ENCODE data around the gene FDX2. TPM values are rescaled to one million over a fixed set of nuclear protein-coding genes. Genes with fewer than 3 reads are reported as not detected.

FDX2 gene
- total and polyA plus RNA-seq, 7 donors = 19.2 to 45.9 (median 25.2) TPM

DNA sequence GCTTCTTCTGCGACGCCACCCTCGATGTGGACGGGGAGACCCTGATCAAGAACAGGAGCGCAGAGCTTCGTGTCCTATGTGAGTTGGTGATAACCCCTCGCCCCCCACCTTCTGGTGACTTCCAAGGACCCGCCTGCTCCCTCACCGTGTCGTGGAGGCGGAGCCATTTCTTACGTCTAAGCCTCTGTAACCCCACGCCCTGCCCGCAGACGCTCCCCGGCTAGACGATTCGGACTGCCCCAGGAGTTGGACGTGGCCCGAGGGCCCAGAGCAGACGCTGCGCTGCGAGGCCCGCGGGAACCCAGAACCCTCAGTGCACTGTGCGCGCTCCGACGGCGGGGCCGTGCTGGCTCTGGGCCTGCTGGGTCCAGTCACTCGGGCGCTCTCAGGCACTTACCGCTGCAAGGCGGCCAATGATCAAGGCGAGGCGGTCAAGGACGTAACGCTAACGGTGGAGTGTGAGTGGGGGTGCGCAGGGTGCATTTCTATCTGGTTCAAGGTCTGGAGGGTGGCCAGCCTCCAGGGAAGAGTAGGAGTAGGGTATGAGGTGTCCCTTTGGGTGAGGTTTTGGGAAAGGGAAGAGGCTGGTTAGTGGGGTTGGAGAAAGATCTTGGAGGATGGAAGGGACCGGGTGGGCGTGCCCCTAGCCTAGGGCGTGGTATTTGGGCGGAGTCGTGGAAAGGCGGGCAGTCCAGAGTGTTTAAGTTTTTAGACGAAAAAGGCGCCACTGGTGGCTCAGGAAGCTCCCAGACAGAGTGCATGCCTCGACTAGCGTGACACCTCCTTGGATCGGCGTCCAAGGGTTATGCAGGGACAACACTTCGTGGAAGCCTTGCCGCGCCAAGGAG, 22.8 kb downstream of the FDX2 start:
- peak overlapping the region in 2 of 4 donors; percentile 36 to 37 for H3K4me3 ChIP-seq
- no peak for DNase-seq

DNA sequence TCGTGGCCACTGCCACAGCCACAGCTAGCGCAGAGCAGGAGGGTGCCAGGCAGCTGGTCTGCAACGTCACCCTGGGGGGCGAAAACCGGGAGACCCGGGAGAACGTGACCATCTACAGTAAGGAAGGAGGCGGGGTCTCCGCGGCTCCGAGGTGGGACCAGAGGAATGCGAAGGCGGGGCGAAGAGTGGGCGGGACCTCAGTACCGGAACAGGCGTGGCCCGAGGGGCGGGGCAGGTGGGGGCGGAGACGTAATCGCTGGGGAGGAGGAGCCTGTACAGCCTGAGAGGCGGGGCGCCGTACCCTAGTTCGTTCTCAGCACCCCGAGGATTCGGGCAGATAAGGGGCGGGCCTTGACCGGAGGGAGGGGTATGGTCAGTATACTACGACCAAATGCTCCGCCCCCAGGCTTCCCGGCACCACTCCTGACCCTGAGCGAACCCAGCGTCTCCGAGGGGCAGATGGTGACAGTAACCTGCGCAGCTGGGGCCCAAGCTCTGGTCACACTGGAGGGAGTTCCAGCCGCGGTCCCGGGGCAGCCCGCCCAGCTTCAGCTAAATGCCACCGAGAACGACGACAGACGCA, 23.5 kb downstream of the FDX2 start:
- 1 to 2% methylated on average over 45 of the region's 45 CpGs for WGBS, 2 donors
- H3K27me3 ChIP-seq = peaks cover 84 to 100% (median 98%) of the 10 kb centered on the region in 3 donors
- DNase-seq = peak; percentile 80
- H3K27ac ChIP-seq = no peak overlapping the region
- H3K36me3 ChIP-seq = no peaks in the 10 kb centered on the region
- TF ChIP-seq, protein P1, sequence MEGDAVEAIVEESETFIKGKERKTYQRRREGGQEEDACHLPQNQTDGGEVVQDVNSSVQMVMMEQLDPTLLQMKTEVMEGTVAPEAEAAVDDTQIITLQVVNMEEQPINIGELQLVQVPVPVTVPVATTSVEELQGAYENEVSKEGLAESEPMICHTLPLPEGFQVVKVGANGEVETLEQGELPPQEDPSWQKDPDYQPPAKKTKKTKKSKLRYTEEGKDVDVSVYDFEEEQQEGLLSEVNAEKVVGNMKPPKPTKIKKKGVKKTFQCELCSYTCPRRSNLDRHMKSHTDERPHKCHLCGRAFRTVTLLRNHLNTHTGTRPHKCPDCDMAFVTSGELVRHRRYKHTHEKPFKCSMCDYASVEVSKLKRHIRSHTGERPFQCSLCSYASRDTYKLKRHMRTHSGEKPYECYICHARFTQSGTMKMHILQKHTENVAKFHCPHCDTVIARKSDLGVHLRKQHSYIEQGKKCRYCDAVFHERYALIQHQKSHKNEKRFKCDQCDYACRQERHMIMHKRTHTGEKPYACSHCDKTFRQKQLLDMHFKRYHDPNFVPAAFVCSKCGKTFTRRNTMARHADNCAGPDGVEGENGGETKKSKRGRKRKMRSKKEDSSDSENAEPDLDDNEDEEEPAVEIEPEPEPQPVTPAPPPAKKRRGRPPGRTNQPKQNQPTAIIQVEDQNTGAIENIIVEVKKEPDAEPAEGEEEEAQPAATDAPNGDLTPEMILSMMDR (IDR thresholded peaks at IDR 0.05) = no peak
- peak in 1 of 4 donors; percentile 4 for TF ChIP-seq POLR2AphosphoS5 (IDR thresholded peaks at IDR 0.05)
- H3K9me3 ChIP-seq = no peaks in the 10 kb centered on the region
- peaks cover 0 to 73% (median 62%) of the 10 kb centered on the region in 4 donors for H3K4me1 ChIP-seq
- H3K4me3 ChIP-seq = peak overlapping the region in 2 of 4 donors; percentile 36 to 37
- intact Hi-C loops (cut with DNase I) = no loop called here

More for the DNA sequence above, 22.8 kb downstream of the FDX2 start:
- 10 to 17% methylated on average over 56 of the region's 56 CpGs for WGBS, 2 donors
- Histone ChIP-seq H3K36me3 (no peaks in the 10 kb centered on the region), H3K27me3 (peaks cover 78 to 100% (median 90%) of the 10 kb centered on the region in 3 donors), H3K9me3 (no peaks in the 10 kb centered on the region), H3K27ac (no peak overlapping the region), H3K4me1 (peaks cover 0 to 70% (median 60%) of the 10 kb centered on the region in 4 donors)
- intact Hi-C loops (cut with DNase I) = no loop called here
- TF ChIP-seq, protein P1 (IDR thresholded peaks at IDR 0.05) = no peak
- no peak for TF ChIP-seq POLR2A (IDR thresholded peaks at IDR 0.05)
- no peak for TF ChIP-seq POLR2AphosphoS5 (IDR thresholded peaks at IDR 0.05)
- no peak for TF ChIP-seq EP300 (IDR thresholded peaks at IDR 0.05)

- peak; percentile 59 for DNase-seq
- TF ChIP-seq POLR2A (IDR thresholded peaks at IDR 0.05) (no peak), EP300 (IDR thresholded peaks at IDR 0.05) (no peak), POLR2AphosphoS5 (IDR thresholded peaks at IDR 0.05) (no peak)
- TF ChIP-seq, protein P1 (IDR thresholded peaks at IDR 0.05) = no peak
- WGBS, 2 donors = 2% methylated on average over 49 of the region's 49 CpGs
- peak overlapping the region; percentile 9 to 37 (median 27) for H3K4me3 ChIP-seq
- intact Hi-C loops (cut with DNase I) = no loop called here
- no peaks in the 10 kb centered on the region for H3K36me3 ChIP-seq
- H3K27me3 ChIP-seq = peaks cover 89 to 100% (median 100%) of the 10 kb centered on the region in 3 donors
- no peaks in the 10 kb centered on the region for H3K9me3 ChIP-seq
- H3K27ac ChIP-seq = no peak overlapping the region
- H3K4me1 ChIP-seq = peaks cover 0 to 79% (median 65%) of the 10 kb centered on the region in 4 donors
Measured at GRCh38 chr19:10291554-10292205, 24.1 kb downstream of the FDX2 start.

- DNase-seq = no peak
- peaks cover 83 to 100% (median 96%) of the 10 kb centered on the region in 3 donors for H3K27me3 ChIP-seq
- peak overlapping the region; percentile 9 to 37 (median 27) for H3K4me3 ChIP-seq
- no peak for TF ChIP-seq POLR2A (IDR thresholded peaks at IDR 0.05)
- no peak for TF ChIP-seq EP300 (IDR thresholded peaks at IDR 0.05)
- no peak for TF ChIP-seq POLR2AphosphoS5 (IDR thresholded peaks at IDR 0.05)
- TF ChIP-seq, protein P1 (IDR thresholded peaks at IDR 0.05) = no peak
- H3K9me3 ChIP-seq = no peaks in the 10 kb centered on the region
- no peaks in the 10 kb centered on the region for H3K36me3 ChIP-seq
- no peak overlapping the region for H3K27ac ChIP-seq
- WGBS, 2 donors = 1% methylated on average over 57 of the region's 57 CpGs
- intact Hi-C loops (cut with DNase I) = no loop called here
- peaks cover 0 to 75% (median 61%) of the 10 kb centered on the region in 4 donors for H3K4me1 ChIP-seq
Measured at GRCh38 chr19:10290876-10291553, 24.8 kb downstream of the FDX2 start.

Data from sigmoid colon (tissue), 7 donors.